Measurements from ENCODE around the gene CYFIP1. TPM values are rescaled to one million over a fixed set of nuclear protein-coding genes. Genes with fewer than 3 reads are reported as not detected.

The CYFIP1 gene
- total RNA-seq, 1 donor from 2014 or later, result 16.4 TPM

GRCh38 chr15:22974745-22975144 is 5.4 kb downstream of the CYFIP1 start:
- DNase-seq, result no peak
- Mint-ChIP-seq H3K9me3 (no peaks in the 10 kb centered on the region), H3K4me3 (no peak overlapping the region), H3K27ac (no peak overlapping the region), H3K36me3 (ENCODE audit: low read depth) (no peaks in the 10 kb centered on the region), H3K4me1 (peaks cover 25% of the 10 kb centered on the region), H3K27me3 (peaks cover 4% of the 10 kb centered on the region)
- no peak for ATAC-seq (ENCODE audit: low read depth)
- ChIA-PET POLR2A (no interaction called here), CTCF (no interaction called here)
- TF ChIP-seq, protein P1, sequence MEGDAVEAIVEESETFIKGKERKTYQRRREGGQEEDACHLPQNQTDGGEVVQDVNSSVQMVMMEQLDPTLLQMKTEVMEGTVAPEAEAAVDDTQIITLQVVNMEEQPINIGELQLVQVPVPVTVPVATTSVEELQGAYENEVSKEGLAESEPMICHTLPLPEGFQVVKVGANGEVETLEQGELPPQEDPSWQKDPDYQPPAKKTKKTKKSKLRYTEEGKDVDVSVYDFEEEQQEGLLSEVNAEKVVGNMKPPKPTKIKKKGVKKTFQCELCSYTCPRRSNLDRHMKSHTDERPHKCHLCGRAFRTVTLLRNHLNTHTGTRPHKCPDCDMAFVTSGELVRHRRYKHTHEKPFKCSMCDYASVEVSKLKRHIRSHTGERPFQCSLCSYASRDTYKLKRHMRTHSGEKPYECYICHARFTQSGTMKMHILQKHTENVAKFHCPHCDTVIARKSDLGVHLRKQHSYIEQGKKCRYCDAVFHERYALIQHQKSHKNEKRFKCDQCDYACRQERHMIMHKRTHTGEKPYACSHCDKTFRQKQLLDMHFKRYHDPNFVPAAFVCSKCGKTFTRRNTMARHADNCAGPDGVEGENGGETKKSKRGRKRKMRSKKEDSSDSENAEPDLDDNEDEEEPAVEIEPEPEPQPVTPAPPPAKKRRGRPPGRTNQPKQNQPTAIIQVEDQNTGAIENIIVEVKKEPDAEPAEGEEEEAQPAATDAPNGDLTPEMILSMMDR (IDR thresholded peaks at IDR 0.05), result no peak
- intact Hi-C loops (cut with micrococcal nuclease), result no loop called here

GRCh38 chr15:22973987-22974386 is 6.2 kb downstream of the CYFIP1 start:
- ATAC-seq (ENCODE audit: low read depth) (no peak), DNase-seq (no peak)

GRCh38 chr15:22973286-22973685 is 6.9 kb downstream of the CYFIP1 start:
- Mint-ChIP-seq H3K4me3 (no peak overlapping the region), H3K27me3 (peaks cover under 1% of the 10 kb centered on the region), H3K36me3 (ENCODE audit: low read depth) (no peaks in the 10 kb centered on the region), H3K4me1 (peaks cover 11% of the 10 kb centered on the region), H3K9me3 (peaks cover 2% of the 10 kb centered on the region), H3K27ac (peak overlapping the region; percentile 32)
- peak; percentile 45 for ATAC-seq (ENCODE audit: low read depth)
- DNase-seq, result no peak
- intact Hi-C loops (cut with micrococcal nuclease), result no loop called here
- ChIA-PET CTCF (no interaction called here), POLR2A (no interaction called here)
- TF ChIP-seq, protein P1 (IDR thresholded peaks at IDR 0.05), result no peak

More at GRCh38 chr15:22973987-22974386, 6.2 kb downstream of the CYFIP1 start:
- H3K36me3 Mint-ChIP-seq (ENCODE audit: low read depth), result no peaks in the 10 kb centered on the region
- TF ChIP-seq, protein P1 (IDR thresholded peaks at IDR 0.05), result no peak
- intact Hi-C loops (cut with micrococcal nuclease), result no loop called here
- peaks cover 2% of the 10 kb centered on the region for H3K9me3 Mint-ChIP-seq
- CTCF ChIA-PET, result no interaction called here
- no peak overlapping the region for H3K4me3 Mint-ChIP-seq
- H3K27me3 Mint-ChIP-seq, result peaks cover 4% of the 10 kb centered on the region
- H3K4me1 Mint-ChIP-seq, result peaks cover 18% of the 10 kb centered on the region
- POLR2A ChIA-PET, result no interaction called here
- no peak overlapping the region for H3K27ac Mint-ChIP-seq

DNA sequence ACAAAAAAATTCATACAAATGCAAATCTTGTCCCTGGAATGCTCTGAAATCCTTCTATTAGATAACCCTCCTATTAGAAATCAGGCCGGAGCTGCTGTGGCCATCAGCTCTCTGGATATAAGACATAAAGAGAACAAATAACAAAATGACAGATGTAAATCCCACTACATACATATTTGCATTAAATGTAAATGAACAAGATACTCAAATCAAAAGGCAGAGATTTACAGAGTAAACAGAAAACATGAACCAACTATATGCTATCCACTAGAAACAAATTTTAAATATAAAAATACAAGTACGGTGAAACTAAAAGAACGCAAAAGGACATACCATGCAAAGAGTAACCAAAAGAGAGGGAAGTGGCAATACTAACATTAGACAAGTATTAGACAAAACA is 10.7 kb downstream of the CYFIP1 start:
- H3K27ac Mint-ChIP-seq, result no peak overlapping the region
- ChIA-PET CTCF (no interaction called here), POLR2A (no interaction called here)
- H3K4me1 Mint-ChIP-seq, result peaks cover 7% of the 10 kb centered on the region
- H3K36me3 Mint-ChIP-seq (ENCODE audit: low read depth), result no peaks in the 10 kb centered on the region
- no peaks in the 10 kb centered on the region for H3K27me3 Mint-ChIP-seq
- intact Hi-C loops (cut with micrococcal nuclease), result no loop called here
- DNase-seq, result no peak
- ATAC-seq (ENCODE audit: low read depth), result no peak
- TF ChIP-seq, protein P1 (IDR thresholded peaks at IDR 0.05), result no peak
- no peak overlapping the region for H3K4me3 Mint-ChIP-seq
- H3K9me3 Mint-ChIP-seq, result peaks cover 2% of the 10 kb centered on the region

- CTCF ChIA-PET, result no interaction called here
- no peak overlapping the region for H3K4me3 Mint-ChIP-seq
- TF ChIP-seq, protein P1 (IDR thresholded peaks at IDR 0.05), result no peak
- DNase-seq (no peak), ATAC-seq (ENCODE audit: low read depth) (no peak)
- no peaks in the 10 kb centered on the region for H3K36me3 Mint-ChIP-seq (ENCODE audit: low read depth)
- H3K9me3 Mint-ChIP-seq, result peaks cover 2% of the 10 kb centered on the region
- intact Hi-C loops (cut with micrococcal nuclease), result no loop called here
- POLR2A ChIA-PET, result no interaction called here
- no peaks in the 10 kb centered on the region for H3K27me3 Mint-ChIP-seq
- H3K27ac Mint-ChIP-seq, result no peak overlapping the region
- peaks cover 2% of the 10 kb centered on the region for H3K4me1 Mint-ChIP-seq
These were observed 11.8 kb downstream of the CYFIP1 start for GRCh38 chr15:22968366-22968765.
